ENCODE measurements around the gene TJAP1.
"Not testable (repeated sequence)": the region's sequence is repeated elsewhere in the genome, so short reads cannot be mapped to it uniquely, and the experiment has no call there.

Gene TJAP1

GRCh38 chr6:43523284-43523683, 45.9 kb downstream of the TJAP1 start:
- H3K4me3 ChIP-seq (ENCODE audit: low read depth, low read length), result no peak overlapping the region

- H3K4me3 ChIP-seq (ENCODE audit: low read depth, low read length), result no peak overlapping the region
These were observed 47.2 kb downstream of the TJAP1 start for GRCh38 chr6:43524483-43524961.

- no peak overlapping the region for H3K4me3 ChIP-seq (ENCODE audit: low read depth, low read length)
These were observed 54.8 kb downstream of the TJAP1 start for GRCh38 chr6:43532201-43532600.

- not testable (repeated sequence) for H3K4me3 ChIP-seq (ENCODE audit: low read depth, low read length)
These were observed 61.6 kb downstream of the TJAP1 start for GRCh38 chr6:43538986-43539385.

- H3K4me3 ChIP-seq (ENCODE audit: low read depth, low read length), result not testable (repeated sequence)
These were observed 62.0 kb downstream of the TJAP1 start for GRCh38 chr6:43539409-43539808.

- no peak overlapping the region for H3K4me3 ChIP-seq (ENCODE audit: low read depth, low read length)
These were observed 63.1 kb downstream of the TJAP1 start for GRCh38 chr6:43540507-43540906.

GRCh38 chr6:43541774-43542471, 64.6 kb downstream of the TJAP1 start:
- H3K4me3 ChIP-seq (ENCODE audit: low read depth, low read length), result no peak overlapping the region

GRCh38 chr6:43544461-43544860, 67.1 kb downstream of the TJAP1 start:
- no peak overlapping the region for H3K4me3 ChIP-seq (ENCODE audit: low read depth, low read length)

GRCh38 chr6:43547222-43547621, 69.9 kb downstream of the TJAP1 start:
- H3K4me3 ChIP-seq (ENCODE audit: low read depth, low read length), result no peak overlapping the region
